ENCODE data around the gene MERTK.

The MERTK gene

DNA sequence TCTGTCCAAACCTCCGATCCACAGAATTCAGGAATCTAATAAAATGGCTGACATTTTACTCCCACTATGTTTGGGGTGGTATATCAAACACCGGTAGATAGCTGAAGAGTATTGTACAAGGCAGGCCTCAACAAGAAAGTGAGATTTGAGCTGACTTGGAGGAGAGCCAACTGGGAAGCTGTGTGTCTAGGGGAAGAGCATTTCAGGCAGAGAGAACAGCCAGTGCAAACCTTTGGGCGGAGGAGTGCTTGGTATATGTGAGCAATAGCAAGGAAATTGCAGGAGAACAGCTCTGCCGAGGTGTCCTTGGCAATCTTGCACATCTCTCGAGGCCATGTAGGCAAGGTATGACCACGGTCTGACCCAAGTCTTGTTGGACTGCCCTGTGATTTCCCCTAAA is 1.8 kb upstream of the MERTK start:
- Histone ChIP-seq H3K9me2 (replicated peaks; ENCODE audit: insufficient read depth, low read length) (no peaks in the 10 kb centered on the region), H3K27me3 (replicated peaks; ENCODE audit: insufficient read depth, low read length) (no peaks in the 10 kb centered on the region), H3K4me3 (ENCODE audit: low read length) (no peak overlapping the region), H3K4me1 (ENCODE audit: low read length) (peaks cover 13% of the 10 kb centered on the region), H3K27ac (ENCODE audit: low read length) (no peak overlapping the region), H3K9ac (ENCODE audit: low read length) (no peak overlapping the region), H4K20me1 (ENCODE audit: insufficient read depth, low read length) (no peaks in the 10 kb centered on the region), H3K36me3 (replicated peaks; ENCODE audit: insufficient read depth, low read length) (no peaks in the 10 kb centered on the region), H3K4me2 (ENCODE audit: low read depth, low read length) (no peak overlapping the region), H3K79me2 (ENCODE audit: low read length) (peaks cover 29% of the 10 kb centered on the region), H3F3A (ENCODE audit: insufficient read depth, low read length) (peaks cover 20% of the 10 kb centered on the region), H2AFZ (ENCODE audit: low read length) (no peak overlapping the region), H3K9me3 (replicated peaks; ENCODE audit: insufficient read depth, low read length) (no peaks in the 10 kb centered on the region)
- no peak for DNase-seq
- TF ChIP-seq EZH2 (optimal IDR thresholded peaks at IDR 0.05; ENCODE audit: low read depth, low read length), result no peak
- no peak for TF ChIP-seq EZH2phosphoT487 (IDR thresholded peaks at IDR 0.05; ENCODE audit: low read length)
- TF ChIP-seq, protein P1, sequence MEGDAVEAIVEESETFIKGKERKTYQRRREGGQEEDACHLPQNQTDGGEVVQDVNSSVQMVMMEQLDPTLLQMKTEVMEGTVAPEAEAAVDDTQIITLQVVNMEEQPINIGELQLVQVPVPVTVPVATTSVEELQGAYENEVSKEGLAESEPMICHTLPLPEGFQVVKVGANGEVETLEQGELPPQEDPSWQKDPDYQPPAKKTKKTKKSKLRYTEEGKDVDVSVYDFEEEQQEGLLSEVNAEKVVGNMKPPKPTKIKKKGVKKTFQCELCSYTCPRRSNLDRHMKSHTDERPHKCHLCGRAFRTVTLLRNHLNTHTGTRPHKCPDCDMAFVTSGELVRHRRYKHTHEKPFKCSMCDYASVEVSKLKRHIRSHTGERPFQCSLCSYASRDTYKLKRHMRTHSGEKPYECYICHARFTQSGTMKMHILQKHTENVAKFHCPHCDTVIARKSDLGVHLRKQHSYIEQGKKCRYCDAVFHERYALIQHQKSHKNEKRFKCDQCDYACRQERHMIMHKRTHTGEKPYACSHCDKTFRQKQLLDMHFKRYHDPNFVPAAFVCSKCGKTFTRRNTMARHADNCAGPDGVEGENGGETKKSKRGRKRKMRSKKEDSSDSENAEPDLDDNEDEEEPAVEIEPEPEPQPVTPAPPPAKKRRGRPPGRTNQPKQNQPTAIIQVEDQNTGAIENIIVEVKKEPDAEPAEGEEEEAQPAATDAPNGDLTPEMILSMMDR (IDR thresholded peaks at IDR 0.05; ENCODE audit: low read length), result no peak

DNA sequence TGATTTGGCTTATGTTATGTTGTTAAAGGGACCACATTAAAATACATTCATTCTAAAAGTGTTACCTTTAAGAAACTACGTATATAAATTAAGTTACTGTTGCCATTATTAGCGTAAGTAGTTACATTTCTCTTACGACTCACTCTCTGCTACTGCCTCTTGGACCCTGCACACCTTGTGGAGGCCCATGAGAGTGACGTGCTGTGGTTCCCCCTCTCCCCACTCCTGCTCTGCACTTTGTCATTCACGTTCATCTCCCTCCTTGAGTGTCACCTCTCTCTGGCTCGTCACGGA is 830 bp upstream of the MERTK start:
- Histone ChIP-seq H3K27ac (ENCODE audit: low read length) (peak overlapping the region; percentile 44; the same call in 1 of the 2 replicates), H2AFZ (ENCODE audit: low read length) (peak overlapping the region; percentile 79), H3K9ac (ENCODE audit: low read length) (peak overlapping the region; percentile 56; the same call in 1 of the 2 replicates), H3K9me3 (replicated peaks; ENCODE audit: insufficient read depth, low read length) (no peaks in the 10 kb centered on the region), H3F3A (ENCODE audit: insufficient read depth, low read length) (peaks cover 20% of the 10 kb centered on the region), H4K20me1 (ENCODE audit: insufficient read depth, low read length) (no peaks in the 10 kb centered on the region), H3K79me2 (ENCODE audit: low read length) (peaks cover 37% of the 10 kb centered on the region), H3K36me3 (replicated peaks; ENCODE audit: insufficient read depth, low read length) (no peaks in the 10 kb centered on the region), H3K4me1 (ENCODE audit: low read length) (peaks cover 13% of the 10 kb centered on the region), H3K9me2 (replicated peaks; ENCODE audit: insufficient read depth, low read length) (no peaks in the 10 kb centered on the region), H3K4me2 (ENCODE audit: low read depth, low read length) (peak overlapping the region; percentile 75), H3K4me3 (ENCODE audit: low read length) (peak overlapping the region; percentile 94), H3K27me3 (replicated peaks; ENCODE audit: insufficient read depth, low read length) (no peaks in the 10 kb centered on the region)
- TF ChIP-seq EZH2phosphoT487 (IDR thresholded peaks at IDR 0.05; ENCODE audit: low read length) (no peak), EZH2 (optimal IDR thresholded peaks at IDR 0.05; ENCODE audit: low read depth, low read length) (no peak)
- TF ChIP-seq, protein P1 (IDR thresholded peaks at IDR 0.05; ENCODE audit: low read length), result no peak
- no peak for DNase-seq

DNA sequence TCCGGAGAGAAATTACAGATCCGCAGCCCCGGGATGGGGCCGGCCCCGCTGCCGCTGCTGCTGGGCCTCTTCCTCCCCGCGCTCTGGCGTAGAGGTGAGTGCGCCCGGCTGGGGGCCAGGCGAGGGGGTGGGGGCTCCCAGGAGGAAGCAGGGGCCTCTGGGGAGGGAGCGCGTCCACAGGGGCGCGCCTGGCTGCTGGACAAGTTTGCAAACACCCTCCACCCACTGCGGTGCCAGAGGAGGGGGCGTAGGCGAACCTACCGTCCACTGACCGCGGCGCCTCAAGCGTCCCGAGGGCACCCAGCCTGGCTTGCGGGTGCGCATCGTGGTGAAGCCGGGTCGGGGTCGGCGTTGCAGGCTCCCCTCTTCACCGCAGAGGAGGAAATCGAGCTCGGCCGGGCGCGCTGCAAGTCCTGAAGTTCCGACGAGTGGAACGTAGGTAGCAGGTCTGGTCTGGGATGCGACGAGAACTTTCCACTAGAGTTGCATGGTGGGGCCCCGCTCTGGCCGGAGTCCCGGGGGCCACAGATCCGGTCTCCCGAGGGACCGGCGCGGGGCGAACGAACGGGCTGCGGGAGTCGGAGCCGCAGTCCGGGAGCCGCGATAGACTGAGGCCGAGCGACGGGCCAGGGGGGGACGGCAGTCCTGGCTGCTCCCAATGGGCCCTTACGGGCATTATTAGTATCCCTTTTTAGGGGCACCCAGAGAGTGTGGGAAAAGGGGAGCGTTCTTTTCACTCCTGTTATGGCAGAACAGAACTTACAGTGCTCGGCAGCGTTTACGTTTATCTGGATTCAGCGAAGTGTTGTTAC is 502 bp downstream of the MERTK start:
- peak; percentile 31 for DNase-seq
- Histone ChIP-seq H3K4me1 (ENCODE audit: low read length) (peaks cover 17% of the 10 kb centered on the region), H4K20me1 (ENCODE audit: insufficient read depth, low read length) (no peaks in the 10 kb centered on the region), H3K36me3 (replicated peaks; ENCODE audit: insufficient read depth, low read length) (no peaks in the 10 kb centered on the region), H3K27ac (ENCODE audit: low read length) (peak overlapping the region; percentile 33; the same call in 1 of the 2 replicates), H3K4me2 (ENCODE audit: low read depth, low read length) (peak overlapping the region; percentile 80), H3F3A (ENCODE audit: insufficient read depth, low read length) (peaks cover 20% of the 10 kb centered on the region), H2AFZ (ENCODE audit: low read length) (peak overlapping the region; percentile 96), H3K9me3 (replicated peaks; ENCODE audit: insufficient read depth, low read length) (no peaks in the 10 kb centered on the region), H3K4me3 (ENCODE audit: low read length) (peak overlapping the region; percentile 94), H3K9me2 (replicated peaks; ENCODE audit: insufficient read depth, low read length) (no peaks in the 10 kb centered on the region), H3K27me3 (replicated peaks; ENCODE audit: insufficient read depth, low read length) (no peaks in the 10 kb centered on the region), H3K79me2 (ENCODE audit: low read length) (peaks cover 47% of the 10 kb centered on the region), H3K9ac (ENCODE audit: low read length) (peak overlapping the region; percentile 75)
- TF ChIP-seq EZH2phosphoT487 (IDR thresholded peaks at IDR 0.05; ENCODE audit: low read length) (no peak), EZH2 (optimal IDR thresholded peaks at IDR 0.05; ENCODE audit: low read depth, low read length) (no peak)
- TF ChIP-seq, protein P1 (IDR thresholded peaks at IDR 0.05; ENCODE audit: low read length), result no peak

Measured in MM.1S (cell line).